NB4 (cell line): ENCODE measurements around the gene KCNC2.

ENCODE experiments used
- DNase-seq: peaks from one replicate; pipeline ENCODE4 v3.0.0; 2010; ENCODE audit warnings: low read depth
- H3K4me3 ChIP-seq: one replicate; pipeline ENCODE4 v1.5.1; 2011; ENCODE audit warnings: mild to moderate bottlenecking, low read depth, low read length, moderate library complexity
- MAX ChIP-seq: IDR thresholded peaks from 2 replicates; pipeline ENCODE4 v1.6.1; 2011; ENCODE audit warnings: low read depth, low read length
- MYC ChIP-seq: IDR thresholded peaks from 2 replicates; pipeline ENCODE4 v1.6.1; 2011; ENCODE audit warnings: low read depth, low read length
- POLR2A ChIP-seq: IDR thresholded peaks from 2 replicates; pipeline ENCODE4 v1.6.1; 2011; ENCODE audit warnings: mild to moderate bottlenecking; ENCODE audit not compliant: insufficient read length; ENCODE audit errors: extremely low read depth
- TF ChIP-seq, protein P1 (sequence below): IDR thresholded peaks from one replicate; pipeline ENCODE4 v1.5.1; 2012; ENCODE audit warnings: low read depth, low read length

KCNC2 gene

DNA sequence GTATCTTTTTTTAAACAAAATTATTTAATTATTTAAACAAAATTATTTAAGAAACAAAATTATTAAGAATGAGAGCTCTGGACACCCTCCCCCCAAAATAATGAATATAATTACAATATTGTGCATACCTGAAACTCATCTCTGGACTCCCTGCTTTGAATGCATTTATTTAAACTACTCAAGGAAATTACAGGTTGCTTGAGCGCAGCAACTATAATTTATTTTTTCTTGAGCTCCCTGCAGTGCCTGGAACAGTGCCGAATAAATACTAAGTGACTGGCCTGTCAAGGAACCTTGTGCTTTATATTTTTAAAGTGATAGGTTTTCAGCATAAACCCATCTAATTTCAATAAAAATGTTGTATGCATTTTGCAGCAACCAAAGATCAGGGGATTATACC lies 93.9 kb downstream of the KCNC2 start:
- TF ChIP-seq MYC (no peak), POLR2A (no peak), MAX (no peak)
- TF ChIP-seq, protein P1, sequence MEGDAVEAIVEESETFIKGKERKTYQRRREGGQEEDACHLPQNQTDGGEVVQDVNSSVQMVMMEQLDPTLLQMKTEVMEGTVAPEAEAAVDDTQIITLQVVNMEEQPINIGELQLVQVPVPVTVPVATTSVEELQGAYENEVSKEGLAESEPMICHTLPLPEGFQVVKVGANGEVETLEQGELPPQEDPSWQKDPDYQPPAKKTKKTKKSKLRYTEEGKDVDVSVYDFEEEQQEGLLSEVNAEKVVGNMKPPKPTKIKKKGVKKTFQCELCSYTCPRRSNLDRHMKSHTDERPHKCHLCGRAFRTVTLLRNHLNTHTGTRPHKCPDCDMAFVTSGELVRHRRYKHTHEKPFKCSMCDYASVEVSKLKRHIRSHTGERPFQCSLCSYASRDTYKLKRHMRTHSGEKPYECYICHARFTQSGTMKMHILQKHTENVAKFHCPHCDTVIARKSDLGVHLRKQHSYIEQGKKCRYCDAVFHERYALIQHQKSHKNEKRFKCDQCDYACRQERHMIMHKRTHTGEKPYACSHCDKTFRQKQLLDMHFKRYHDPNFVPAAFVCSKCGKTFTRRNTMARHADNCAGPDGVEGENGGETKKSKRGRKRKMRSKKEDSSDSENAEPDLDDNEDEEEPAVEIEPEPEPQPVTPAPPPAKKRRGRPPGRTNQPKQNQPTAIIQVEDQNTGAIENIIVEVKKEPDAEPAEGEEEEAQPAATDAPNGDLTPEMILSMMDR: no peak
- H3K4me3 ChIP-seq: no peak overlapping the region

GRCh38 chr12:75103822-75104221 lies 105.8 kb downstream of the KCNC2 start:
- no peak overlapping the region for H3K4me3 ChIP-seq
- TF ChIP-seq MYC: no peak
- TF ChIP-seq POLR2A: no peak
- TF ChIP-seq, protein P1: no peak
- no peak for TF ChIP-seq MAX
- no peak for DNase-seq

More for the DNA sequence above, 93.9 kb downstream of the KCNC2 start:
- no peak for DNase-seq

- H3K4me3 ChIP-seq: no peak overlapping the region
- TF ChIP-seq MYC (no peak), MAX (no peak), POLR2A (no peak)
- TF ChIP-seq, protein P1: no peak
Measured at GRCh38 chr12:75101781-75102180, 107.9 kb downstream of the KCNC2 start.

GRCh38 chr12:75099210-75099609 lies 110.4 kb downstream of the KCNC2 start:
- H3K4me3 ChIP-seq: no peak overlapping the region
- TF ChIP-seq MAX (no peak), POLR2A (no peak), MYC (no peak)
- TF ChIP-seq, protein P1: no peak
- DNase-seq: no peak

More at GRCh38 chr12:75101781-75102180, 107.9 kb downstream of the KCNC2 start:
- no peak for DNase-seq

DNA sequence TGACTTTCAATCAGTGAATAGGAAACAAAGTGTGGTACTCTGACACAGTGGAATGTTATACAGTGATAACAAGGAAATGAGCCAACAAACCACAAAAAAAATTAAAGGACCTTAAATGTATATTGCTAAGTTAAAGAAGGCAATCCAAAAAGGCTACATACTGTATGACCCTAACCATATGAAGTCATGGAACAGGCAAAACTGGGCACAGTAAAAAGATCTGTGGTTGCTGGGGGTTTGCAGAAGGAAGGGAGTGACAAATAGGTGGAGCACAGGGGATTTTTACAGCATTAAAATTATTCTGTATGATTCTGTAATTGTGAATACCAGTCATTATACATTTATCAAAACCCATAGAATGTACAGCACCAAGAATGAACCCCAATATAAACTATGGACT lies 112.6 kb downstream of the KCNC2 start:
- H3K4me3 ChIP-seq: no peak overlapping the region
- TF ChIP-seq MAX (no peak), MYC (no peak), POLR2A (no peak)
- TF ChIP-seq, protein P1: no peak
- DNase-seq: no peak

DNA sequence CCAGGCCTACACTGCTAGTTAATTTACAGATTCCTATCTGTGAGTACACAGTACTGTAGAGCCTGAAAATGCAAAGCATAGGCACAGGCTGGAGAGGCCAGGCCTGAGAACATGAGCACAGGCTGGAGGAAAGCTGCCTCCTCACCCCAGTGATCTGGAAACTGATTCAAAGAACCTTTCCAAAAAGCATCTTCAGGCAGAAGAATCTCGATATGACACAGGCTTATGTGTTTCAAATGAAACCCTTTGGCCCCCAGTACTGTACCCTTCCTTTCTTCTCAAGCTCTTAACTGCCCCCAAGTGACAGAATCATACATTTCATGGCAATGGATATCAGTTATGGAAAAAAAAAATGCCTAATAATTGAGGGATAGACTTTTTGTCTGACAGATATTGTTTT lies 122.0 kb downstream of the KCNC2 start:
- DNase-seq: peak; percentile 16
- no peak overlapping the region for H3K4me3 ChIP-seq
- TF ChIP-seq POLR2A: no peak
- no peak for TF ChIP-seq MYC
- TF ChIP-seq, protein P1: no peak
- no peak for TF ChIP-seq MAX
